Neural progenitor cell (in vitro differentiated cells): ENCODE data around the gene MITF.

Source experiments
- EZH2 ChIP-seq: fragments of 200-600 bp; sonication (generic); IDR thresholded peaks from 2 replicates; pipeline ENCODE4 v1.6.1; 2017; ENCODE audit warnings: antibody characterized with exemption, mild to moderate bottlenecking, moderate library complexity
- EZH2phosphoT487 ChIP-seq: fragments of 200-600 bp; sonication (generic); IDR thresholded peaks from 2 replicates; pipeline ENCODE4 v1.6.1; 2017; ENCODE audit warnings: antibody characterized with exemption
- TF ChIP-seq, protein P1 (sequence below): fragments of 200-600 bp; sonication (generic); IDR thresholded peaks from 2 replicates; pipeline ENCODE4 v1.5.1; 2017; ENCODE audit warnings: antibody characterized with exemption, mild to moderate bottlenecking

DNA sequence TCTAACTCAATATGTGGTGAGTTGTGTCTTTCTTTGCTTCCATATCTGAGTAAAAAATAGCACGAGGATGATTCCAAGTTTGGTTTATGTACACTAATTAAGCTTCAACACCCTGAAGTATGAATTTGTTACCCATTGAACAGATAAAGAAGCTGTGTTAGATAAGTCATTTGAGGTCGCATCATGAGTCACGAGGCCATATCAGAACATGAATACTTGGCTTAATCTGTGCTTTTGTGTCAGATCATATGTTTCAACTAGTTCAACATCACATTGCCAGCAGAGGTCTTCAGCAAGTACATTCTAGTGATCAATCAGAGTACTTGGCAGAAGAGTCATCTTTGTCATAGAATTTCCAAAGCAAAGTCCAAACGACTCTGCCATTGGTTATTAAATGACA lies 26.3 kb upstream of the MITF start:
- TF ChIP-seq, protein P1, sequence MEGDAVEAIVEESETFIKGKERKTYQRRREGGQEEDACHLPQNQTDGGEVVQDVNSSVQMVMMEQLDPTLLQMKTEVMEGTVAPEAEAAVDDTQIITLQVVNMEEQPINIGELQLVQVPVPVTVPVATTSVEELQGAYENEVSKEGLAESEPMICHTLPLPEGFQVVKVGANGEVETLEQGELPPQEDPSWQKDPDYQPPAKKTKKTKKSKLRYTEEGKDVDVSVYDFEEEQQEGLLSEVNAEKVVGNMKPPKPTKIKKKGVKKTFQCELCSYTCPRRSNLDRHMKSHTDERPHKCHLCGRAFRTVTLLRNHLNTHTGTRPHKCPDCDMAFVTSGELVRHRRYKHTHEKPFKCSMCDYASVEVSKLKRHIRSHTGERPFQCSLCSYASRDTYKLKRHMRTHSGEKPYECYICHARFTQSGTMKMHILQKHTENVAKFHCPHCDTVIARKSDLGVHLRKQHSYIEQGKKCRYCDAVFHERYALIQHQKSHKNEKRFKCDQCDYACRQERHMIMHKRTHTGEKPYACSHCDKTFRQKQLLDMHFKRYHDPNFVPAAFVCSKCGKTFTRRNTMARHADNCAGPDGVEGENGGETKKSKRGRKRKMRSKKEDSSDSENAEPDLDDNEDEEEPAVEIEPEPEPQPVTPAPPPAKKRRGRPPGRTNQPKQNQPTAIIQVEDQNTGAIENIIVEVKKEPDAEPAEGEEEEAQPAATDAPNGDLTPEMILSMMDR: no peak
- no peak for TF ChIP-seq EZH2
- TF ChIP-seq EZH2phosphoT487: no peak
